WTC11 (cell line): ENCODE measurements around the gene C17orf100. TPM values are rescaled to one million over a fixed set of nuclear protein-coding genes. Genes with fewer than 3 reads are reported as not detected.

Experiments
- ATAC-seq: fragments of 200-7000 bp; cut with Tn5 transposase; 2 replicates; pipeline ENCODE4 v1.10.0; 2021; ENCODE audit warnings: mild to moderate bottlenecking, moderate library complexity
- CTCF ChIA-PET: fragments of 300-600 bp; sonication (Branson Sonifier 250); formaldehyde crosslinking; loops from one replicate; lab custom pipeline; 2021; ENCODE audit warnings: antibody characterized with exemption; lab: Charles Lee
- POLR2A ChIA-PET: fragments of 350-600 bp; sonication (Branson Sonifier 250); formaldehyde crosslinking; loops from one replicate; lab custom pipeline; 2021; ENCODE audit warnings: antibody characterized with exemption; lab: Charles Lee
- DNase-seq: peaks from one replicate; pipeline ENCODE4 v3.0.0; 2021; ENCODE audit warnings: low spot score
- H3K27ac Mint-ChIP-seq: 2 replicates; pipeline ENCODE4 v1.8.0; 2021; ENCODE audit warnings: mixed read lengths
- H3K27me3 Mint-ChIP-seq: 2 replicates; pipeline ENCODE4 v1.8.0; 2021; ENCODE audit warnings: low read depth, mild to moderate bottlenecking, moderate library complexity, mixed read lengths
- H3K36me3 Mint-ChIP-seq: 2 replicates; pipeline ENCODE4 v1.8.0; 2021; ENCODE audit warnings: mixed read lengths
- H3K4me1 Mint-ChIP-seq: 2 replicates; pipeline ENCODE4 v1.8.0; 2022; ENCODE audit warnings: mixed read lengths
- H3K4me3 Mint-ChIP-seq: 2 replicates; pipeline ENCODE4 v1.8.0; 2021; ENCODE audit warnings: mild to moderate bottlenecking, moderate library complexity, mixed read lengths
- H3K9me3 Mint-ChIP-seq: 2 replicates; pipeline ENCODE4 v1.8.0; 2021; ENCODE audit warnings: mixed read lengths
- CBFB ChIP-seq: sonication (generic); formaldehyde crosslinking; IDR thresholded peaks from 2 replicates; pipeline ENCODE4 v1.8.1; 2022; ENCODE audit warnings: mild to moderate bottlenecking, low read depth, missing genetic modification reagents
- CREM ChIP-seq: sonication (generic); formaldehyde crosslinking; IDR thresholded peaks from 2 replicates; pipeline ENCODE4 v1.8.1; 2022; ENCODE audit warnings: mild to moderate bottlenecking, missing genetic modification reagents, moderate library complexity
- GTF2I ChIP-seq: fragments of 250-450 bp; sonication (Bioruptor Pico); conservative IDR thresholded peaks from 2 replicates; pipeline ENCODE4 v1.4.0; 2021; ENCODE audit warnings: mild to moderate bottlenecking
- MLX ChIP-seq: sonication (generic); formaldehyde crosslinking; IDR thresholded peaks from 2 replicates; pipeline ENCODE4 v1.8.1; 2023; ENCODE audit warnings: mild to moderate bottlenecking, missing genetic modification reagents, moderate library complexity
- MXD4 ChIP-seq: fragments of 250-450 bp; sonication (Bioruptor Pico); IDR thresholded peaks from 2 replicates; pipeline ENCODE4 v1.8.0; 2021; ENCODE audit warnings: mild to moderate bottlenecking, moderate library complexity, borderline replicate concordance
- MYBL2 ChIP-seq: sonication (generic); formaldehyde crosslinking; IDR thresholded peaks from 2 replicates; pipeline ENCODE4 v1.8.1; 2023; ENCODE audit warnings: mild to moderate bottlenecking, moderate library complexity, missing genetic modification reagents
- RELA ChIP-seq: sonication (generic); formaldehyde crosslinking; IDR thresholded peaks from 2 replicates; pipeline ENCODE4 v1.8.1; 2022; ENCODE audit warnings: missing genetic modification reagents, mild to moderate bottlenecking, borderline replicate concordance
- SP1 ChIP-seq: sonication (generic); formaldehyde crosslinking; conservative IDR thresholded peaks from 2 replicates; pipeline ENCODE4 v1.8.1; 2022; ENCODE audit warnings: missing genetic modification reagents
- TCF7 ChIP-seq: sonication (generic); formaldehyde crosslinking; IDR thresholded peaks from 2 replicates; pipeline ENCODE4 v1.8.0; 2022; ENCODE audit warnings: mild to moderate bottlenecking, low read depth, missing genetic modification reagents, moderate library complexity
- TEAD1 ChIP-seq: sonication (generic); formaldehyde crosslinking; IDR thresholded peaks from 2 replicates; pipeline ENCODE4 v1.8.0; 2022; ENCODE audit warnings: mild to moderate bottlenecking, missing genetic modification reagents
- ZNF232 ChIP-seq: sonication (generic); formaldehyde crosslinking; IDR thresholded peaks from 2 replicates; pipeline ENCODE4 v1.8.0; 2022; ENCODE audit warnings: mild to moderate bottlenecking, missing genetic modification reagents
- ZNF423 ChIP-seq: fragments of 250-450 bp; sonication (Bioruptor Pico); IDR thresholded peaks from 2 replicates; pipeline ENCODE4 v2.1.2; 2022; ENCODE audit warnings: mild to moderate bottlenecking, moderate library complexity
- ZNF671 ChIP-seq: fragments of 250-450 bp; sonication (Bioruptor Pico); IDR thresholded peaks from 2 replicates; pipeline ENCODE4 v1.8.0; 2021; ENCODE audit warnings: mild to moderate bottlenecking
- total RNA-seq: library from RNA; stranded (reverse); gene quantifications from 3 replicates; pipeline ENCODE4 v1.2.3, GENCODE V29; 2021
- TF ChIP-seq, protein P1 (sequence below): sonication (generic); formaldehyde crosslinking; IDR thresholded peaks from 2 replicates; pipeline ENCODE4 v1.8.1; 2022; ENCODE audit warnings: low read depth, missing genetic modification reagents, borderline replicate concordance
- TF ChIP-seq, protein P2 (sequence below): sonication (generic); formaldehyde crosslinking; IDR thresholded peaks from 2 replicates; pipeline ENCODE4 v1.8.1; 2023; ENCODE audit warnings: mild to moderate bottlenecking, moderate library complexity, missing genetic modification reagents
- TF ChIP-seq, protein P3 (sequence below): sonication (generic); formaldehyde crosslinking; IDR thresholded peaks from 2 replicates; pipeline ENCODE4 v1.8.0; 2022; ENCODE audit warnings: mild to moderate bottlenecking, missing genetic modification reagents
- TF ChIP-seq, protein P4 (sequence below): sonication (generic); formaldehyde crosslinking; IDR thresholded peaks from 2 replicates; pipeline ENCODE4 v1.8.0; 2023; ENCODE audit warnings: missing genetic modification reagents, mild to moderate bottlenecking, borderline replicate concordance

The C17orf100 gene
- total RNA-seq, 1 experiment from 2014 or later, result 2.7 TPM

DNA sequence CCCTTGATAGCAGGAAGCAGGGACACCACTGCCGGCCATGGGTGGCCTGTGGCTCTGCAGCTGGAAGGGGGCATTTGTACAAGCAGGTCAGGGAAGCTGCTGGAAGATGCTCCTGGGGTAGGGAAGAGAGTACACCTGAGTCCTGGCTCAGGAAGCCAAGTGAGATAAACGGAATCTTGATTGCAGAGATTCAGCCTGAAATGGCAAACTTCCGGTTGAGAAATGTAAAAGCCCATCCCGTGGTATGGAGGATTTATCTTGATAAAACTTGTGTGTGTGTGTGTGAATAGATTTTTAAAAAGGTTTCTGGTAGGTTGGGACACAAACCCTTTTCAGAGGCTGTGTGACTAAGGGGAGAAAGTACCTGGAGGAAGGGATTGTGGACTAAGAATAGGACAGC, 29.6 kb downstream of the C17orf100 start:
- Mint-ChIP-seq H3K9me3 (no peaks in the 10 kb centered on the region), H3K4me3 (no peak overlapping the region), H3K27me3 (no peaks in the 10 kb centered on the region), H3K4me1 (no peaks in the 10 kb centered on the region), H3K27ac (no peak overlapping the region), H3K36me3 (no peaks in the 10 kb centered on the region)
- ChIA-PET POLR2A (no interaction called here), CTCF (no interaction called here)
- ATAC-seq (no peak), DNase-seq (no peak)
- TF ChIP-seq GTF2I (CRISPR knock-in tag), result no peak

DNA sequence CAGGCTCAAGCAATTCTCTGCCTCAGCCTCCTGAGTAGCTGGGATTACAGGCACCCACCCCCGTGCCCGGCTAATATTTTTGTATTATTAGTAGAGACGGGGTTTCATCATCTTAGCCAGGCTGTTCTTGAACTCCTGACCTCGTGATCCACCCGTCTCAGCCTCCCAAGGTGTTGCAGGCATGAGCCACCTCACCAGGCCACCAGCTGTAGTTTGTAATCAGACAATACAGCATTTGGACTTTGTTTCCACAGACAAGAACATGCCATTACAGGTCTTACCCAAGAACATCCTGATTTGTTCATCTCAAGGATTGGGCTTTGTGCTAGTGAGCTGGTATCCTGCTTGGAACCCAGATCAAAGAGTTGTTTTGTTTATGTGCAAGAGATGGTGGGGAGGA, 30.1 kb downstream of the C17orf100 start:
- ATAC-seq, result no peak

DNA sequence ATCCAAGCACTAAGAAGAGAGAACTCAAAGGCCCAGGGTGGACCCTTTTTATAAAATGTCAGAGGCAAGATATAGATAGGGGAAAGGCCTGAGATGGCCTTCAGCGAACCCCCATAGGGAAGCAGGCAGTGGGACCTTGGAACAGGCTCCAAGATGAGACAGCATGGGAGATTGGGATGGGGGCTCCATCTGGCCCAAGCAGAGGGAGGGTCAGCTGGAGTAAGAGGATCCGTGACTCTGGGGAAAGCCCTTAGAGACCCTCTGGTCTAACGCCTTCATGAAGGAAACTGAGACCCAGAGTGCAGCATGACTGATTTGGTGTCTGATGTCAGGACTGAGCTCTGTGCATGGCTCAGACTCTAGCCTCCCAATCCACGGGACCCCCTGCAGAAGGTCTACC, 30.8 kb downstream of the C17orf100 start:
- DNase-seq, result no peak
- POLR2A ChIA-PET, result no interaction called here
- CTCF ChIA-PET, result interaction anchor here (0.7 to 1.4 kb wide), 3 partner anchors 16 to 19 kb away, joined by 3 to 6 read pairs (median 4); no protein-coding TSS in a partner anchor
- no peaks in the 10 kb centered on the region; the same call in 1 of the 2 replicates for H3K27me3 Mint-ChIP-seq
- no peak for ATAC-seq
- no peak overlapping the region for H3K4me3 Mint-ChIP-seq
- H3K4me1 Mint-ChIP-seq, result no peaks in the 10 kb centered on the region
- TF ChIP-seq ZNF671 (CRISPR knock-in tag) (no peak), RELA (CRISPR knock-in tag) (no peak), SP1 (no peak), CBFB (no peak), CREM (CRISPR knock-in tag) (no peak), ZNF423 (CRISPR knock-in tag) (no peak)
- H3K36me3 Mint-ChIP-seq, result no peaks in the 10 kb centered on the region
- no peak overlapping the region for H3K27ac Mint-ChIP-seq
- H3K9me3 Mint-ChIP-seq, result no peaks in the 10 kb centered on the region

More for the DNA sequence above, 30.1 kb downstream of the C17orf100 start:
- ChIA-PET POLR2A (no interaction called here), CTCF (no interaction called here)
- no peak overlapping the region for H3K4me3 Mint-ChIP-seq
- no peaks in the 10 kb centered on the region for H3K27me3 Mint-ChIP-seq
- no peak for TF ChIP-seq TEAD1 (CRISPR knock-in tag)
- TF ChIP-seq, protein P1, sequence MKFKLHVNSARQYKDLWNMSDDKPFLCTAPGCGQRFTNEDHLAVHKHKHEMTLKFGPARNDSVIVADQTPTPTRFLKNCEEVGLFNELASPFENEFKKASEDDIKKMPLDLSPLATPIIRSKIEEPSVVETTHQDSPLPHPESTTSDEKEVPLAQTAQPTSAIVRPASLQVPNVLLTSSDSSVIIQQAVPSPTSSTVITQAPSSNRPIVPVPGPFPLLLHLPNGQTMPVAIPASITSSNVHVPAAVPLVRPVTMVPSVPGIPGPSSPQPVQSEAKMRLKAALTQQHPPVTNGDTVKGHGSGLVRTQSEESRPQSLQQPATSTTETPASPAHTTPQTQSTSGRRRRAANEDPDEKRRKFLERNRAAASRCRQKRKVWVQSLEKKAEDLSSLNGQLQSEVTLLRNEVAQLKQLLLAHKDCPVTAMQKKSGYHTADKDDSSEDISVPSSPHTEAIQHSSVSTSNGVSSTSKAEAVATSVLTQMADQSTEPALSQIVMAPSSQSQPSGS (CRISPR knock-in tag), result no peak
- TF ChIP-seq ZNF232 (CRISPR knock-in tag), result no peak
- TF ChIP-seq TCF7, result no peak
- TF ChIP-seq ZNF423 (CRISPR knock-in tag), result no peak
- TF ChIP-seq MLX (CRISPR knock-in tag), result no peak
- TF ChIP-seq, protein P2, sequence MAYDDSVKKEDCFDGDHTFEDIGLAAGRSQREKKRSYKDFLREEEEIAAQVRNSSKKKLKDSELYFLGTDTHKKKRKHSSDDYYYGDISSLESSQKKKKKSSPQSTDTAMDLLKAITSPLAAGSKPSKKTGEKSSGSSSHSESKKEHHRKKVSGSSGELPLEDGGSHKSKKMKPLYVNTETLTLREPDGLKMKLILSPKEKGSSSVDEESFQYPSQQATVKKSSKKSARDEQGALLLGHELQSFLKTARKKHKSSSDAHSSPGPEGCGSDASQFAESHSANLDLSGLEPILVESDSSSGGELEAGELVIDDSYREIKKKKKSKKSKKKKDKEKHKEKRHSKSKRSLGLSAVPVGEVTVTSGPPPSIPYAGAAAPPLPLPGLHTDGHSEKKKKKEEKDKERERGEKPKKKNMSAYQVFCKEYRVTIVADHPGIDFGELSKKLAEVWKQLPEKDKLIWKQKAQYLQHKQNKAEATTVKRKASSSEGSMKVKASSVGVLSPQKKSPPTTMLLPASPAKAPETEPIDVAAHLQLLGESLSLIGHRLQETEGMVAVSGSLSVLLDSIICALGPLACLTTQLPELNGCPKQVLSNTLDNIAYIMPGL (CRISPR knock-in tag), result no peak
- TF ChIP-seq, protein P3, sequence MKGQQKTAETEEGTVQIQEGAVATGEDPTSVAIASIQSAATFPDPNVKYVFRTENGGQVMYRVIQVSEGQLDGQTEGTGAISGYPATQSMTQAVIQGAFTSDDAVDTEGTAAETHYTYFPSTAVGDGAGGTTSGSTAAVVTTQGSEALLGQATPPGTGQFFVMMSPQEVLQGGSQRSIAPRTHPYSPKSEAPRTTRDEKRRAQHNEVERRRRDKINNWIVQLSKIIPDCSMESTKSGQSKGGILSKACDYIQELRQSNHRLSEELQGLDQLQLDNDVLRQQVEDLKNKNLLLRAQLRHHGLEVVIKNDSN (CRISPR knock-in tag), result no peak
- no peak for TF ChIP-seq MYBL2 (CRISPR knock-in tag)
- TF ChIP-seq, protein P4, sequence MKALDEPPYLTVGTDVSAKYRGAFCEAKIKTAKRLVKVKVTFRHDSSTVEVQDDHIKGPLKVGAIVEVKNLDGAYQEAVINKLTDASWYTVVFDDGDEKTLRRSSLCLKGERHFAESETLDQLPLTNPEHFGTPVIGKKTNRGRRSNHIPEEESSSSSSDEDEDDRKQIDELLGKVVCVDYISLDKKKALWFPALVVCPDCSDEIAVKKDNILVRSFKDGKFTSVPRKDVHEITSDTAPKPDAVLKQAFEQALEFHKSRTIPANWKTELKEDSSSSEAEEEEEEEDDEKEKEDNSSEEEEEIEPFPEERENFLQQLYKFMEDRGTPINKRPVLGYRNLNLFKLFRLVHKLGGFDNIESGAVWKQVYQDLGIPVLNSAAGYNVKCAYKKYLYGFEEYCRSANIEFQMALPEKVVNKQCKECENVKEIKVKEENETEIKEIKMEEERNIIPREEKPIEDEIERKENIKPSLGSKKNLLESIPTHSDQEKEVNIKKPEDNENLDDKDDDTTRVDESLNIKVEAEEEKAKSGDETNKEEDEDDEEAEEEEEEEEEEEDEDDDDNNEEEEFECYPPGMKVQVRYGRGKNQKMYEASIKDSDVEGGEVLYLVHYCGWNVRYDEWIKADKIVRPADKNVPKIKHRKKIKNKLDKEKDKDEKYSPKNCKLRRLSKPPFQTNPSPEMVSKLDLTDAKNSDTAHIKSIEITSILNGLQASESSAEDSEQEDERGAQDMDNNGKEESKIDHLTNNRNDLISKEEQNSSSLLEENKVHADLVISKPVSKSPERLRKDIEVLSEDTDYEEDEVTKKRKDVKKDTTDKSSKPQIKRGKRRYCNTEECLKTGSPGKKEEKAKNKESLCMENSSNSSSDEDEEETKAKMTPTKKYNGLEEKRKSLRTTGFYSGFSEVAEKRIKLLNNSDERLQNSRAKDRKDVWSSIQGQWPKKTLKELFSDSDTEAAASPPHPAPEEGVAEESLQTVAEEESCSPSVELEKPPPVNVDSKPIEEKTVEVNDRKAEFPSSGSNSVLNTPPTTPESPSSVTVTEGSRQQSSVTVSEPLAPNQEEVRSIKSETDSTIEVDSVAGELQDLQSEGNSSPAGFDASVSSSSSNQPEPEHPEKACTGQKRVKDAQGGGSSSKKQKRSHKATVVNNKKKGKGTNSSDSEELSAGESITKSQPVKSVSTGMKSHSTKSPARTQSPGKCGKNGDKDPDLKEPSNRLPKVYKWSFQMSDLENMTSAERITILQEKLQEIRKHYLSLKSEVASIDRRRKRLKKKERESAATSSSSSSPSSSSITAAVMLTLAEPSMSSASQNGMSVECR (CRISPR knock-in tag), result no peak
- no peak for TF ChIP-seq MXD4
- no peak overlapping the region for H3K27ac Mint-ChIP-seq
- no peaks in the 10 kb centered on the region for H3K36me3 Mint-ChIP-seq
- H3K4me1 Mint-ChIP-seq, result no peaks in the 10 kb centered on the region
- no peak for DNase-seq
- H3K9me3 Mint-ChIP-seq, result no peaks in the 10 kb centered on the region
